K562 (cell line): ENCODE results near the gene CSTPP1. TPM values are rescaled to one million over a fixed set of nuclear protein-coding genes. Genes with fewer than 3 reads are reported as not detected.

Experiments used
- ATAC-seq: fragments of 200-7000 bp; cut with Tn5 transposase; 3 replicates; pipeline ENCODE4 v1.9.1; 2020; ENCODE audit warnings: moderate library complexity
- BruUV-seq: library from RNA; stranded (reverse); fragments of 400-500 nt; replicated peaks from 2 replicates; lab custom pipeline; 2021; lab: Mats Ljungman, UMichigan
- CTCF ChIA-PET: fragments of 300-600 bp; formaldehyde crosslinking; extraction: SDS; loops from one replicate; lab custom pipeline; 2021; ENCODE audit warnings: low intra/inter-chr PET ratio; lab: Yijun Ruan, JAX
- POLR2A ChIA-PET: fragments of 300-600, 350-650 bp; sonication (Branson Sonifier 250); formaldehyde crosslinking; extraction: SDS; loops from one replicate; lab custom pipeline; 2021; ENCODE audit warnings: antibody characterized with exemption, inconsistent platforms; lab: Yijun Ruan, JAX
- DNase-seq, 4 experiments: peaks; one replicate each; pipeline versions ENCODE4 v3.0.0 to v3.0.0-alpha.2; 2011 to 2018; ENCODE audit warnings: low spot score in 3 of 4, mixed read lengths in 3 of 4; ENCODE audit errors: extremely low read depth in 1 of 4
- FAIRE-seq: peaks from 2 replicates; lab custom pipeline; 2011; peaks lifted over from hg19 to GRCh38; lab: Jason Lieb, UNC
- H2AFZ ChIP-seq: 2 replicates; pipeline ENCODE4 v1.6.0; 2011; ENCODE audit warnings: low read depth, low read length, control low read depth, inconsistent platforms
- H3K27ac ChIP-seq: fragments of 200-600 bp; 3 replicates; pipeline ENCODE4 v1.8.0; 2011; ENCODE audit warnings: low read depth, mild to moderate bottlenecking, control low read depth, inconsistent platforms, low read length, moderate library complexity, mixed read lengths; ENCODE audit errors: extremely low read depth
- H3K27me3 ChIP-seq, 2 experiments: fragments of 300-600 bp in 1 of 2; 2 replicates in 1 of 2; 3 replicates in 1 of 2; pipeline versions ENCODE4 v1.6.0 to v1.8.0; 2011; ENCODE audit warnings: inconsistent platforms in 2 of 2, low read length in 2 of 2, mild to moderate bottlenecking in 1 of 2, mixed read lengths in 1 of 2, moderate library complexity in 1 of 2; ENCODE audit not compliant: control insufficient read depth in 2 of 2, insufficient read depth in 2 of 2
- H3K36me3 ChIP-seq: fragments of 300-600 bp; 3 replicates; pipeline ENCODE4 v1.8.0; 2011; ENCODE audit warnings: mild to moderate bottlenecking, low read length, inconsistent platforms; ENCODE audit not compliant: control insufficient read depth, insufficient read depth
- H3K4me1 ChIP-seq, 2 experiments: fragments of 200-600 bp in 1 of 2; replicated peaks in 1 of 2; 2 replicates in 1 of 2; 3 replicates in 1 of 2; pipeline versions ENCODE4 v1.5.1 to v1.8.0; 2011; ENCODE audit warnings: inconsistent platforms in 2 of 2, low read length in 2 of 2, mild to moderate bottlenecking in 1 of 2, mixed read lengths in 1 of 2, moderate library complexity in 1 of 2; ENCODE audit not compliant: control insufficient read depth in 2 of 2, insufficient read depth in 2 of 2
- H3K4me2 ChIP-seq: 2 replicates; pipeline ENCODE4 v1.6.1; 2011; ENCODE audit warnings: low read length, control low read depth, inconsistent platforms, mixed read lengths; ENCODE audit not compliant: insufficient read depth
- H3K4me3 ChIP-seq: fragments of 200-600 bp; sonication (generic), shearing (Covaris generic); 2 replicates; pipeline ENCODE4 v1.5.1; 2016; ENCODE audit warnings: control low read depth, inconsistent platforms
- H3K79me2 ChIP-seq: fragments of 200-600 bp; 3 replicates; pipeline ENCODE4 v1.8.0; 2011; ENCODE audit warnings: low read length, inconsistent platforms; ENCODE audit not compliant: control insufficient read depth, insufficient read depth
- H3K9ac ChIP-seq, 2 experiments: 2 replicates each; pipeline versions ENCODE4 v1.6.0 to v1.6.1; 2011; ENCODE audit warnings: low read depth in 2 of 2, low read length in 2 of 2, control low read depth in 1 of 2, inconsistent platforms in 1 of 2, mild to moderate bottlenecking in 1 of 2, mixed read lengths in 1 of 2; ENCODE audit not compliant: insufficient read depth in 1 of 2
- H3K9me1 ChIP-seq: one replicate; pipeline ENCODE4 v1.6.0; 2011; ENCODE audit warnings: inconsistent platforms, mild to moderate bottlenecking, low read length, moderate library complexity; ENCODE audit not compliant: control insufficient read depth, insufficient read depth
- H3K9me3 ChIP-seq: replicated peaks from 2 replicates; pipeline ENCODE4 v1.5.1; 2011; ENCODE audit warnings: low read depth, low read length, inconsistent platforms; ENCODE audit not compliant: control insufficient read depth, insufficient read depth
- H4K20me1 ChIP-seq: replicated peaks from 2 replicates; pipeline ENCODE4 v1.6.1; 2011; ENCODE audit warnings: low read length, inconsistent platforms, mixed read lengths; ENCODE audit not compliant: control insufficient read depth, insufficient read depth
- ADNP ChIP-seq: fragments of 200-800 bp; sonication (Bioruptor generic); IDR thresholded peaks from 2 replicates; pipeline ENCODE4 v1.6.1; 2016; ENCODE audit warnings: missing genetic modification characterization, missing compliant biosample characterization
- BCOR ChIP-seq: fragments of 450-650 bp; IDR thresholded peaks from 2 replicates; pipeline ENCODE4 v1.6.1; 2016
- CHD4 ChIP-seq: fragments of 200-600 bp; sonication (generic); IDR thresholded peaks from 3 replicates; pipeline ENCODE4 v1.6.1; 2012; ENCODE audit warnings: low read depth, mild to moderate bottlenecking, mixed read lengths, low read length, inconsistent platforms; ENCODE audit not compliant: insufficient read depth, insufficient replicate concordance, poor library complexity, severe bottlenecking
- JUNB ChIP-seq: fragments of 450-650 bp; formaldehyde crosslinking; conservative IDR thresholded peaks from 2 replicates; pipeline ENCODE4 v1.4.0; 2020; ENCODE audit warnings: mild to moderate bottlenecking
- NR2F6 ChIP-seq: fragments of 450-650 bp; formaldehyde crosslinking; IDR thresholded peaks from 2 replicates; pipeline ENCODE4 v1.4.0; 2020; ENCODE audit warnings: mild to moderate bottlenecking
- RBM25 ChIP-seq: fragments of 200-400 bp; formaldehyde crosslinking; IDR thresholded peaks from 2 replicates; pipeline ENCODE4 v1.6.1; 2018; ENCODE audit warnings: low read length, low read depth, moderate library complexity; ENCODE audit not compliant: severe bottlenecking
- ZNF121 ChIP-seq: sonication (generic); formaldehyde crosslinking; conservative IDR thresholded peaks from 2 replicates; pipeline ENCODE4 v1.8.0; 2022; ENCODE audit warnings: missing genetic modification reagents
- WGBS: fragments of 100-300 bp; shearing (Covaris generic); methylation state at CpG from one replicate; pipeline ENCODE4 v1.1.6; 2016; ENCODE audit warnings: low coverage, mixed read lengths; ENCODE audit not compliant: insufficient coverage; ENCODE audit errors: missing lambda C conversion rate; 5-methylcytosine and 5-hydroxymethylcytosine counted together
- in situ Hi-C: fragments of 300-500 bp; cut with MboI; formaldehyde crosslinking; loops from 4 replicates; pipeline ENCODE4 v1.15.0; 2018; ENCODE audit warnings: inconsistent platforms, mixed read lengths
- intact Hi-C: fragments of 100-400 bp; cut with micrococcal nuclease; formaldehyde crosslinking; loops from 2 replicates; pipeline ENCODE4 v1.14.2; 2022
- polyA plus RNA-seq, 8 experiments: library from polyadenylated mRNA; depleted of rRNA in 4 of 8; stranded (reverse) in 5 of 8; unstranded in 3 of 8; fragments of >200 nt; fragmentation: Nextera tagmentation in 2 of 8; fragmentation: Illumina TruSeq in 1 of 8; extraction: Ambion mirVana in 2 of 8; extraction: Trizol in 1 of 8; gene quantifications; 2 replicates each; pipeline versions ENCODE4 v1.2.1 to v1.2.3, GENCODE V29; 2011 to 2014; ENCODE audit warnings: inconsistent platforms in 1 of 8, missing spikeins in 1 of 8
- total RNA-seq, 7 experiments: library from RNA; depleted of rRNA in 6 of 7; stranded (reverse); fragments of >200 nt in 6 of 7; fragmentation: Illumina TruSeq in 2 of 7; extraction: Trizol in 2 of 7; gene quantifications; 2 replicates each; pipeline versions ENCODE4 v1.2.1 to v1.2.3, GENCODE V29; 2011 to 2021; ENCODE audit warnings: low replicate concordance in 1 of 7

The CSTPP1 gene
- total and polyA plus RNA-seq, 9 of the 15 experiments (the other 6 are each of a cell fraction or from before 2014, with no cell fraction given) = 6.5 to 17.8 (median 9.2) TPM

GRCh38 chr11:46907606-46908005, 29.0 kb upstream of the CSTPP1 start:
- ChIA-PET CTCF (no interaction called here), POLR2A (interaction anchor here (0.5 to 1.5 kb wide), 2 partner anchors 9 to 18 kb away, joined by 3 to 7 read pairs; no protein-coding TSS in a partner anchor)
- no TSS peak for BruUV-seq
- intact Hi-C loops = no loop called here
- H3K27me3 ChIP-seq = peaks cover 27 to 33% of the 10 kb centered on the region in 2 experiments
- no peak overlapping the region for H3K4me2 ChIP-seq
- WGBS = 35% methylated on average over 3 of the region's 4 CpGs
- TF ChIP-seq CHD4 (peak; percentile 82), ZNF121 (peak; percentile 54; the same call in 1 of the 2 replicates), BCOR (peak; percentile 71), JUNB (CRISPR knock-in tag) (no peak), NR2F6 (CRISPR knock-in tag) (no peak), ADNP (tag) (peak; percentile 66), RBM25 (peak; percentile 94)
- FAIRE-seq (no peak), DNase-seq (no peak), ATAC-seq (no peak)
- H2AFZ ChIP-seq = no peak overlapping the region
- no peaks in the 10 kb centered on the region for H3K36me3 ChIP-seq
- no peak overlapping the region for H3K27ac ChIP-seq
- peaks cover 3% of the 10 kb centered on the region in 2 experiments; a peak in 2 of 5 replicates for H3K4me1 ChIP-seq
- in situ Hi-C loops = no loop called here
- no peak overlapping the region for H3K4me3 ChIP-seq
- H3K9me1 ChIP-seq = no peaks in the 10 kb centered on the region
- H3K9ac ChIP-seq = no peak overlapping the region
- no peaks in the 10 kb centered on the region for H3K9me3 ChIP-seq
- no peaks in the 10 kb centered on the region for H4K20me1 ChIP-seq
- no peaks in the 10 kb centered on the region for H3K79me2 ChIP-seq
